ENCODE measurements around the gene SYNGR3.

Gene SYNGR3

DNA sequence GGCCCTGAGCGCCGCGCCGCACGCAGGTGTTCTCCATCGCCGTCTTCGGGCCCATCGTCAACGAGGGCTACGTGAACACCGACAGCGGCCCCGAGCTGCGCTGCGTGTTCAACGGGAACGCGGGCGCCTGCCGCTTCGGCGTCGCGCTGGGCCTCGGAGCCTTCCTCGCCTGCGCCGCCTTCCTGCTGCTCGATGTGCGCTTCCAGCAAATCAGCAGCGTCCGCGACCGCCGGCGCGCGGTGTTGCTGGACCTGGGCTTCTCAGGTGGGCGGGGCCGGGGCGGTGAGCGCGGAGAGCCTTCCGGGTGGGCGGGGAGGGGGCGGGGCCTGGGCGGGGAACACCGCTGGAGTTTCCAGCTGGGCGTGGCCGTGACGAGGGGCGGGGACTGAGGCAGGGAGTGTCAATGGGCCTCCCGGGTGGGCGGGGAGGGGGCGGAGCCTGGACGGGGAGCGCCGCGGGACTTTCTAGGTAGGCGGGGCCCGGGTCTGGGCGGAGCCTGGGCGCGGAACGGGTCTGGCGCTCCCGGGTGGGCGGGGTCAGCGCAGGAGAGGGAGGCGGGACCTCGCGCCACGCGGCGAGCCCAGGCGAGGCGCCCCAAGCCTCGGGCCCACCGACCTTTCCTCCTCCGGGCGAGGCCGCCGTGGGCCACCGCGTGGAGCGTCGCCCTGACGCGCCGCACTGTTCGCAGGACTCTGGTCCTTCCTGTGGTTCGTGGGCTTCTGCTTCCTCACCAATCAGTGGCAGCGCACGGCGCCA is 2.4 kb downstream of the SYNGR3 start:
- H3K36me3 ChIP-seq (ENCODE audit: insufficient read depth, low read length): peaks cover 5% of the 10 kb centered on the region
- no peak overlapping the region for H3K27ac ChIP-seq (ENCODE audit: low read depth, low read length)
- peaks cover 17% of the 10 kb centered on the region for H3K4me1 ChIP-seq (ENCODE audit: insufficient read depth, low read length)
- no peak overlapping the region for H3K9ac ChIP-seq (ENCODE audit: low read length)
- H3K4me3 ChIP-seq (ENCODE audit: low read depth in 1 of 2, low read length in 2 of 2): peak overlapping the region in 1 of 2 donors; percentile 32
- no peaks in the 10 kb centered on the region for H3K9me3 ChIP-seq (ENCODE audit: low read length)
- peaks cover 26 to 42% of the 10 kb centered on the region in 2 donors for H3K27me3 ChIP-seq (ENCODE audit: control insufficient read depth in 1 of 2, insufficient read depth in 2 of 2, low read length in 2 of 2)

DNA sequence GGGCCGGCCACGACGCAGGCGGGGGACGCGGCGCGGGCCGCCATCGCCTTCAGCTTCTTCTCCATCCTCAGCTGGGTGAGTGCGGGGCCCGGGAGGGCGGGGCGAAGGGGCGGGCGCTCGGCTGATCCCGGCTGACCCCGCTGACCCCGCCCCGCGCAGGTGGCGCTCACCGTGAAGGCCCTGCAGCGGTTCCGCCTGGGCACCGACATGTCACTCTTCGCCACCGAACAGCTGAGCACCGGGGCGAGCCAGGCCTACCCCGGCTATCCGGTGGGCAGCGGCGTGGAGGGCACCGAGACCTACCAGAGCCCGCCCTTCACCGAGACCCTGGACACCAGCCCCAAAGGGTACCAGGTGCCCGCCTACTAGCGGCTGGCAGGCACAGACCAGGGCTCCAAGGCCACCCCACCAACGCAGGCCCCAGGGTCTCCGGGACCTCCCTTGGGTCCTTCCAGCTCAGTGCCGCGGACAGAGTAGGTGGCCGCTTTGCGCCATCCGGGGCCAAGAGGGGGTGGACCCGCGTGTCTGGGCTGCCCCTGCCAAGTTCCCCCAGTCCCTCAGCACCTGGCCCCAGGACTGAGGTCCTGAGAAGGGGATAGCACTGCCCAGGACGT is 3.0 kb downstream of the SYNGR3 start:
- Histone ChIP-seq H3K36me3 (ENCODE audit: insufficient read depth, low read length) (peaks cover 6% of the 10 kb centered on the region), H3K27ac (ENCODE audit: low read depth, low read length) (no peak overlapping the region), H3K27me3 (ENCODE audit: control insufficient read depth in 1 of 2, insufficient read depth in 2 of 2, low read length in 2 of 2) (peaks cover 26 to 42% of the 10 kb centered on the region in 2 donors), H3K4me3 (ENCODE audit: low read depth in 1 of 2, low read length in 2 of 2) (no peak overlapping the region), H3K9ac (ENCODE audit: low read length) (no peak overlapping the region), H3K9me3 (ENCODE audit: low read length) (no peaks in the 10 kb centered on the region), H3K4me1 (ENCODE audit: insufficient read depth, low read length) (peaks cover 20% of the 10 kb centered on the region)

DNA sequence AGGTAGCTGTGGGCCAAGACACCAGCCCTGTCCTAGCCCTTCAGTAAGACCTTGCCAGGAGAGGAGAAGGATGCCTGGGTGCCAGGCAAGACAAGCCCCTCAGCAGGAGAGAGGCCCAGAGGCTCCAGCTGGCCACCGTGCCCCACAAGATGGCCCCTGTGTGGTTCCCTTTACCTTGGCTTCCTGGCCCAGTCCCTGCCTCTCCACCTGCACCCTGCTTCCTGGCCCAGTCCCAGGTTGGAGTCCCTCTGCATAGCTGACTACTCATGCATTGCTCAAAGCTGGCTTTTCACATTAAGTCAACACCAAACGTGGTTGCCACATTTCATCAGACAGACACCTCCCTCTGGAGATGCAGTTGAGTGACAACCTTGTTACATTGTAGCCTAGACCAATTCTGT is 4.0 kb downstream of the SYNGR3 start:
- no peak overlapping the region for H3K9ac ChIP-seq (ENCODE audit: low read length)
- peaks cover 20% of the 10 kb centered on the region for H3K4me1 ChIP-seq (ENCODE audit: insufficient read depth, low read length)
- peaks cover 6% of the 10 kb centered on the region for H3K36me3 ChIP-seq (ENCODE audit: insufficient read depth, low read length)
- H3K27me3 ChIP-seq (ENCODE audit: control insufficient read depth in 1 of 2, insufficient read depth in 2 of 2, low read length in 2 of 2): peaks cover 23 to 39% of the 10 kb centered on the region in 2 donors
- no peaks in the 10 kb centered on the region for H3K9me3 ChIP-seq (ENCODE audit: low read length)
- H3K4me3 ChIP-seq (ENCODE audit: low read depth in 1 of 2, low read length in 2 of 2): no peak overlapping the region
- H3K27ac ChIP-seq (ENCODE audit: low read depth, low read length): no peak overlapping the region

DNA sequence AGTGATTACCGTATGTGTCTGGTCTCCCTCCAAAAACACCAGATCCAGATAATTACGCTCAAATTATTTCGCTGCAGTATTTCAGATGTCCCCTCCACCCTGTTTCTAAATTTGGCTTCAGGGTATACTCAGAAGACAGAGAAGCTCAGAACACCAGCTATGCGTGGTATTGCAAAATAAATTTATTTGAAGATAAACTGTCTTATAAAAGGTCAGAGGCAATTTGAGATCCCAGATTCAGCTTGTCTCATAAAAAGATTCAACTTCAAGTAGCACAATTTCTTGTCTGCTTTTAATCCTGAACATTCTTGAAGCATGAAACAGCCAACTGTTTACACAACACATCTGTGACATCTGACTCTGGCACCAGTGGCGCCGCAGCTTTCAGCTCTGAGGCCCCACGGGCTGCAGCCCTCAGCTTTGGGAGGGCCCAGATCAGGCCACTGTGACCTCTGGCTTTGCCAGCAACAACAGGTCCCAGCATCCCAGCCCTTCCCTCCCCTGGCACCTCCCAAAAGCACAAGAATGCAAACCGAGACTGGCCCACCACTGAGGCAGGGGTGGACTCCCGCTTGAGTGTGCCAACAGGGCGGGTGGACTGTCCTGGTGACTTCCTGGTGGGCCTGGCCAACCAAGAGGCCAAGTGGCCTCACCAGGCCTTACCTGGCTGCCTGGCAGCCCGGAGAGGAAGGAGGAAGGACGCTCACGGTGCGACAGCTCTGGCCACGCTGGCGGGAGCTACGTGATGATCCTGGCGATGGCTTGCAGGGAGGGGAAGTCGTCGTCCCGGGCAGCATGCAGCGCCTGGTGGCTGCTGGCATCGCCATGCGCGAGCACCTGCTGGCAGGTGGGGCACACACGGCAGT is 8.0 kb downstream of the SYNGR3 start:
- Histone ChIP-seq H3K27ac (ENCODE audit: low read depth, low read length) (no peak overlapping the region), H3K27me3 (ENCODE audit: control insufficient read depth in 1 of 2, insufficient read depth in 2 of 2, low read length in 2 of 2) (peaks cover 0 to 7% of the 10 kb centered on the region in 2 donors), H3K4me1 (ENCODE audit: insufficient read depth, low read length) (peaks cover 10% of the 10 kb centered on the region), H3K9ac (ENCODE audit: low read length) (no peak overlapping the region), H3K9me3 (ENCODE audit: low read length) (no peaks in the 10 kb centered on the region), H3K4me3 (ENCODE audit: low read depth in 1 of 2, low read length in 2 of 2) (no peak overlapping the region), H3K36me3 (ENCODE audit: insufficient read depth, low read length) (peaks cover 36% of the 10 kb centered on the region)

GRCh38 chr16:1998360-1998835 is 8.6 kb downstream of the SYNGR3 start:
- H3K27me3 ChIP-seq (ENCODE audit: control insufficient read depth in 1 of 2, insufficient read depth in 2 of 2, low read length in 2 of 2): peaks cover 0 to under 1% of the 10 kb centered on the region in 2 donors
- peaks cover 10% of the 10 kb centered on the region for H3K4me1 ChIP-seq (ENCODE audit: insufficient read depth, low read length)
- H3K27ac ChIP-seq (ENCODE audit: low read depth, low read length): no peak overlapping the region
- H3K36me3 ChIP-seq (ENCODE audit: insufficient read depth, low read length): peaks cover 42% of the 10 kb centered on the region
- no peak overlapping the region for H3K4me3 ChIP-seq (ENCODE audit: low read depth in 1 of 2, low read length in 2 of 2)
- H3K9me3 ChIP-seq (ENCODE audit: low read length): no peaks in the 10 kb centered on the region
- no peak overlapping the region for H3K9ac ChIP-seq (ENCODE audit: low read length)

DNA sequence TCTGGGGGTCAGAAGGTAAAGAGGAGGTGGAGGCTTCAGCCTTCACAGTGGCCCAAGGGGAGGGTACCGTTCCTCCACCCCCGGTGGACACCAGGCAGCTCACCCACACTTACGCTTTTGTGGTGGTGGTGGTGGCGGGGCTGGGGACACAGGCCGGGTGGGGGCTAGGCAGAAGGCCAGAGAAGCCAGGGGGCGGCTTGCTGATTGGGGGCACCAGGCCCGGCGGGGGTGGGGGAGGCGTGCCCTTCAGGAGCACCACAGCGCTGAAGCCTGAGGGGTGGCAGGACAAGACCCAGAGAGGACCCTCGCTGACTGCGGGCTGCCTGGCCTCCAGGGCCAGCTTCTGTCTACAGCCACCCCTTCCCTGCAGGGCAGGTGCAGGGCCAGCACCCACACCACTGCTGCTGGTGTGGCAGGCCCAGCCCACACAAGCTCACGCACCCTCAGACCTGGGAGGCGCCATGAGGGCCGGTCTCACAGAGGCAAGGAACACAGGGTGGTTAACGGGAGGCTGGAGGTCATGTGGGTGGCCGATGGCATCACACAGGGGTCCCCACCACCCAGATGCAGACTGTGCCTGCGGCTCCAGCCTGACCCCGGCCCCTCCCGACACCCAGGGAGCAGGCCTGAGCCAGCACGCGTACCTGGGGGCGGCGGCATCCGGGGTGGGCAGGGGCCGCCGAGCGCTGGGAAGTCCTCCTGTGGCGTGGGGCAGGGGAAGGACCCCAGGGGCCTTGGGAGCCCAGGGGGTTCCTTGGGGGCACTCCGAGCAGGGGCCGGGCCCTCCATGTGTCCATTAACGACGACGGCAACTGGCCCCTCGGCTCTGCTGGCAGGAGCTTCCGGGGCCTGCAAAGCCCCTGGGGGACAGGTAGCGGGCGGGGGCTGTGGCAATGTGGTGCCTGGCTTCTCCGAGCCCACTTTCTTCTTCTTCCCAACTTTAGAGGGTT is 9.4 kb downstream of the SYNGR3 start:
- Histone ChIP-seq H3K36me3 (ENCODE audit: insufficient read depth, low read length) (peaks cover 45% of the 10 kb centered on the region), H3K9me3 (ENCODE audit: low read length) (no peaks in the 10 kb centered on the region), H3K4me3 (ENCODE audit: low read depth in 1 of 2, low read length in 2 of 2) (no peak overlapping the region), H3K9ac (ENCODE audit: low read length) (no peak overlapping the region), H3K4me1 (ENCODE audit: insufficient read depth, low read length) (peaks cover 14% of the 10 kb centered on the region), H3K27me3 (ENCODE audit: control insufficient read depth in 1 of 2, insufficient read depth in 2 of 2, low read length in 2 of 2) (no peaks in the 10 kb centered on the region), H3K27ac (ENCODE audit: low read depth, low read length) (no peak overlapping the region)

DNA sequence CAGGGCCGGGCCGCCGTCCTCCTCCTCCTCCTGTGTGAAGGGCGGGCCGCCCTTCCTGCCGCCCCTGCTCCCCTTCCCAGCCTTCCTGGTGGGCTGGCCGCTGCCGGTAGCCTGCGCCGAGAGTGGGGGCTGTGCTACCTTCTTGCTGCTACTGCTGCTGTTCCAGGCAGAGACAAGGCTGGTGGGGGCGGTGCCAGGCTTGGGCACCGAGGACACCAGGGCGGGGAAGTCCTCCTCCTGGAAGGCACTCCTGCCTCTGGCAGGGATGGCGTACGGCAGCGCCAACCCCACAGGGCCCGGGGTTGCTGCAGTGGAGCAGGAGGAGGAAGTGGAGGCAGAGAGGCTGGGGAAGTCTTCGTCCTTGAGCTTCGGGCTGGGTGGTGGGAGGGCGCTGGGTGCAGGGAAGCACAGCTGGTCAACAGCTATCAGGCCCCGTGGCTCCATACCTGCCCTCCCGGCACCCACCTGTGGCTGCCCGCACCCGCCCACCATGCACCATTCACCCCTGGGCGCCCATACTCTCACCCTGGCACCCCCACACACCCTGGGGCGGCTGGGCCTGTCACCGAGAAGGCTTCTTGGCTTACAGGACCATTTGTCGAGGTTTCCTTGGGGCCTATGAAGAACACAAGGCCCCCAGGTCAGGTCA is 10.2 kb downstream of the SYNGR3 start:
- Histone ChIP-seq H3K4me1 (ENCODE audit: insufficient read depth, low read length) (peaks cover 20% of the 10 kb centered on the region), H3K4me3 (ENCODE audit: low read depth in 1 of 2, low read length in 2 of 2) (no peak overlapping the region), H3K27me3 (ENCODE audit: control insufficient read depth in 1 of 2, insufficient read depth in 2 of 2, low read length in 2 of 2) (no peaks in the 10 kb centered on the region), H3K9ac (ENCODE audit: low read length) (no peak overlapping the region), H3K27ac (ENCODE audit: low read depth, low read length) (no peak overlapping the region), H3K9me3 (ENCODE audit: low read length) (no peaks in the 10 kb centered on the region), H3K36me3 (ENCODE audit: insufficient read depth, low read length) (peaks cover 45% of the 10 kb centered on the region)

- no peak overlapping the region for H3K9ac ChIP-seq (ENCODE audit: low read length)
- H3K4me1 ChIP-seq (ENCODE audit: insufficient read depth, low read length): peaks cover 23% of the 10 kb centered on the region
- H3K27ac ChIP-seq (ENCODE audit: low read depth, low read length): no peak overlapping the region
- H3K9me3 ChIP-seq (ENCODE audit: low read length): no peaks in the 10 kb centered on the region
- no peak overlapping the region for H3K4me3 ChIP-seq (ENCODE audit: low read depth in 1 of 2, low read length in 2 of 2)
- H3K27me3 ChIP-seq (ENCODE audit: control insufficient read depth in 1 of 2, insufficient read depth in 2 of 2, low read length in 2 of 2): no peaks in the 10 kb centered on the region
- peaks cover 45% of the 10 kb centered on the region for H3K36me3 ChIP-seq (ENCODE audit: insufficient read depth, low read length)
These were observed 11.3 kb downstream of the SYNGR3 start for GRCh38 chr16:2001035-2001434.

- Histone ChIP-seq H3K4me3 (ENCODE audit: low read depth in 1 of 2, low read length in 2 of 2) (no peak overlapping the region), H3K9ac (ENCODE audit: low read length) (no peak overlapping the region), H3K36me3 (ENCODE audit: insufficient read depth, low read length) (peaks cover 44% of the 10 kb centered on the region), H3K9me3 (ENCODE audit: low read length) (no peaks in the 10 kb centered on the region), H3K4me1 (ENCODE audit: insufficient read depth, low read length) (peaks cover 22% of the 10 kb centered on the region), H3K27me3 (ENCODE audit: control insufficient read depth in 1 of 2, insufficient read depth in 2 of 2, low read length in 2 of 2) (no peaks in the 10 kb centered on the region), H3K27ac (ENCODE audit: low read depth, low read length) (no peak overlapping the region)
These were observed 11.9 kb downstream of the SYNGR3 start for GRCh38 chr16:2001456-2002355.

Data from muscle layer of colon (tissue), 2 donors.